Transverse colon (tissue), 4 donors: ENCODE measurements around the gene HSPA1B. TPM values are rescaled to one million over a fixed set of nuclear protein-coding genes. Genes with fewer than 3 reads are reported as not detected.
"Not testable (repeated sequence)": the region's sequence is repeated elsewhere in the genome, so short reads cannot be mapped to it uniquely, and the experiment has no call there.

Source experiments
- DNase-seq: peaks from one replicate; pipeline ENCODE4 v3.0.0-alpha.2; 2019
- H3K27ac ChIP-seq, 4 donors: fragments of 200-600 bp; sonication (generic); 2 replicates each; pipeline ENCODE4 v1.5.1; 2016 to 2018; ENCODE audit warnings: inconsistent platforms in 4 of 4
- H3K27me3 ChIP-seq: fragments of 200-600 bp; sonication (generic); 2 replicates; pipeline ENCODE4 v1.5.1; 2017; ENCODE audit warnings: inconsistent platforms
- H3K36me3 ChIP-seq, 4 donors: fragments of 200-600 bp; sonication (generic); 2 replicates each; pipeline ENCODE4 v1.5.1; 2017 to 2019; ENCODE audit warnings: inconsistent platforms in 4 of 4
- H3K4me1 ChIP-seq, 4 donors: fragments of 200-600 bp; sonication (generic); 2 replicates each; pipeline ENCODE4 v1.5.1; 2017 to 2020; ENCODE audit warnings: inconsistent platforms in 4 of 4
- H3K4me3 ChIP-seq, 4 donors: fragments of 200-600 bp; sonication (generic); 1 replicate in 1 of 4; 2 replicates in 3 of 4; pipeline versions ENCODE4 v1.5.1 to v1.6.1; 2017 to 2019; ENCODE audit warnings: inconsistent platforms in 4 of 4
- H3K9me3 ChIP-seq, 2 donors: fragments of 200-600 bp; sonication (generic); 2 replicates each; pipeline ENCODE4 v1.5.1; 2017 to 2019; ENCODE audit warnings: inconsistent platforms in 2 of 2
- CTCF ChIP-seq, 5 experiments: fragments of 200-600 bp in 3 of 5; fragments of 450-650 bp in 2 of 5; sonication (generic) in 3 of 5; IDR thresholded peaks; 1 replicate in 2 of 5; 2 replicates in 3 of 5; pipeline ENCODE4 v1.5.1; 2016 to 2017; ENCODE audit warnings: antibody characterized with exemption in 5 of 5, inconsistent platforms in 3 of 5, mild to moderate bottlenecking in 2 of 5, moderate library complexity in 1 of 5
- EP300 ChIP-seq: sonication (generic); formaldehyde crosslinking; IDR thresholded peaks from one replicate; pipeline ENCODE4 v1.6.1; 2017; ENCODE audit warnings: antibody characterized with exemption, low read depth
- POLR2A ChIP-seq: fragments of 450-650 bp; IDR thresholded peaks from one replicate; pipeline ENCODE4 v1.6.1; 2016; ENCODE audit warnings: antibody characterized with exemption, mild to moderate bottlenecking, moderate library complexity
- POLR2AphosphoS5 ChIP-seq, 3 donors: sonication (generic); formaldehyde crosslinking; IDR thresholded peaks; one replicate each; pipeline ENCODE4 v1.6.1; 2016; ENCODE audit warnings: antibody characterized with exemption in 3 of 3
- WGBS, 2 donors: methylation state at CpG; one replicate each; pipeline ENCODE4 v1.1.5; 2018; ENCODE audit warnings: low coverage in 1 of 2; 5-methylcytosine and 5-hydroxymethylcytosine counted together
- in situ Hi-C, 4 donors: fragments of 200-750 bp; cut with MboI; loops; one replicate each; pipeline versions ENCODE4 v1.15.0 to v1.15.1; 2017; ENCODE audit warnings: low sequenced_read_pairs in 3 of 4, low pct_ligation_motif_present in 1 of 4, low pct_unique_long_range_greater_than_20kb in 1 of 4
- intact Hi-C: fragments of 100-400 bp; cut with DNase I; formaldehyde crosslinking; loops from one replicate; pipeline ENCODE4 v1.15.1; 2023; ENCODE audit warnings: low total_unique reads
- total RNA-seq, 4 donors: library from RNA; depleted of rRNA; stranded (reverse); fragments of >200 nt; gene quantifications; one replicate each; pipeline ENCODE4 v1.1.0, GENCODE V29; 2016

The HSPA1B gene
- total RNA-seq, 4 donors from 2014 or later: 104 to 471 (median 278) TPM

DNA sequence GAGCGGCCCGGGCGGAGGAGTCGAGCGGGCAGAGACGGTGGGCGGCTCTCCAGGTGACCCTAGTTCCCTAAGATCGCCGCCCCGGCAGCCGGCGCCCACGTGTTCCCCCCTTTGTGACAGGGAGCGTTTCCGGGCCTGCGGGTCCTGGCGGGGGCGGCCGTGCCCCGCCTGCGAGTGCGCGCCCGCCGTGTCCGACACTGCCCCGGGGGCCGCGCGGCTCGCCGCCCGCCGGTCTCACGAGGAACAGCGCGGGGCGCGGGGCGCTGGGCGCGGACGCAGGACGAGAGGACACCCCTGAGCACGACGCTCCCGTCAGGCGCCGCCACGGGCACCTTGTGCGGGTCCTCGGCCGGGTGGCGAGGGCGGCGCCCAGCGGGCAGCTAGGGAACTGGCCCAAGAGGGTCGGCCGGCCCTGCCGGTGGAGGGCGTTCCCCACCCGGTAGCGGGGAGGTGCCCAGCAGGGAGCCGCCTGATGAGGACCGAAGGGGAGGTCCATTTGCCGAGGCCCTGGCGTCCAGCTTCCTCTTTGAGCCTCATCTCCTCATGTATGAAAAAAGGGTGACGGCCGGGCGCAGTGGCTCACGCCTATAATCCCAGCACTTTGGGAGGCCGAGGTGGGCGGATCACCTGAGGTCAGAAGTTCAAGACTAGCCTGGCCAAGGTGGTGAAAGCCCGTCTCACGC lies 31.8 kb upstream of the HSPA1B start, which contains the start of gene VARS1:
Gene VARS1 (minus strand): TSS at position 137 of the 683 bp plus-strand sequence. CDS start 535 bp downstream, outside the sequence.
- Histone ChIP-seq H3K27ac (peak within 1 kb of the TSS; percentile 93 to 97 (median 95)), H3K4me1 (peaks cover 12 to 19% (median 15%) of the 10 kb centered on the region in 4 donors), H3K36me3 (peaks cover 0 to 7% (median 3%) of the 10 kb centered on the region in 4 donors), H3K4me3 (peak within 1 kb of the TSS; percentile 70 to 99 (median 89)), H3K9me3 (no peaks in the 10 kb centered on the region), H3K27me3 (no peaks in the 10 kb centered on the region)
- 1% methylated on average over 23 of the region's 75 CpGs; no CpG with 5 or more reads in 1 of the 2 donors for WGBS, 2 donors
- peak; percentile 96 for DNase-seq
- in situ Hi-C loops (no loop called here), intact Hi-C loops (no loop called here)
- no peak for TF ChIP-seq EP300
- TF ChIP-seq POLR2AphosphoS5 (IDR thresholded peaks at IDR 0.05): peak; percentile 29 to 61 (median 59)
- TF ChIP-seq POLR2A: peak; percentile 44
- TF ChIP-seq CTCF (IDR thresholded peaks at IDR 0.05): peak; percentile 67 to 94 (median 77)

DNA sequence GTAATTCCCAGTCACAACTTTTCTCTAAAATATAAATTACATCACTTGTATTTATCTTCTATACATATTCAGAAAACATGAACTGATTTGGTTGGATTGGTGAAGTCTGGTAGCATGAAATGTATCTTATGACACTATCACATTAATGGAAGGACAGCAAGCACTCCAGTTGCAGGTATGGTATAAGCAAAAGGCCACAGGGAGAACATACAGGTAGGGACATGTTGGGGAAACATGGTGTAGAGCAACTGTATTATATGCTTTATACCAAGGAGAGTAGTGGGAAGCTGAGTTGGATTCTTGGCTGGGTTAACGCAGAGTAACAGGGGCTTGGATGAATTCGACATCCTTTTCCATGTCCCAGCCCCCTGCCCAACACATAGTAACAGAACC lies 30.5 kb upstream of the HSPA1B start:
- peak overlapping the region; percentile 93 to 97 (median 95) for H3K27ac ChIP-seq
- H3K27me3 ChIP-seq: no peaks in the 10 kb centered on the region
- peaks cover 12 to 19% (median 15%) of the 10 kb centered on the region in 4 donors for H3K4me1 ChIP-seq
- intact Hi-C loops: no loop called here
- TF ChIP-seq CTCF (IDR thresholded peaks at IDR 0.05): no peak
- no peak for TF ChIP-seq EP300
- TF ChIP-seq POLR2A: no peak
- no peak for TF ChIP-seq POLR2AphosphoS5 (IDR thresholded peaks at IDR 0.05)
- WGBS, 2 donors: 87 to 93% methylated on average over 2 of the region's 2 CpGs
- in situ Hi-C loops: no loop called here
- DNase-seq: no peak
- no peak overlapping the region for H3K4me3 ChIP-seq
- H3K9me3 ChIP-seq: no peaks in the 10 kb centered on the region
- H3K36me3 ChIP-seq: peaks cover 0 to 4% (median 1%) of the 10 kb centered on the region in 4 donors

DNA sequence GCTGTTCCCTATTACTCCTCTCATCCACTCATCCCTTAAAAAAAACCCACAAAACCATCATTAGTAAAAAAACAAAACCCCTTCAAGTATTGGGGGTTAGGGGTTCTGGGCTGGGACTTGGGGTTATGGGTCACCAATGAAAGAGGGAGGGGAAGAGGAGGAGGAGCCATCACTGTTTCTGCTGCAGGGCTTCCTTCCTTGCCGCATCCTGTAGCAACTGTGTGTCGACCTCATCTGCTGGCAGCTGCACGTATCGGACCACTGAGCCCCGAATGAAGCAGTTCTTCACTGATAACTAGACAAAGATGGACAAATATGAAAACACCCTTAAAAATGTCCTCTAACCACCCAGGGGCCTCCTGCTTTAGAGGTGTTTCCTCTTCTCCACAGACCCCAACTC lies 29.9 kb upstream of the HSPA1B start:
- intact Hi-C loops (no loop called here), in situ Hi-C loops (no loop called here)
- Histone ChIP-seq H3K27ac (peak overlapping the region; percentile 26 to 95 (median 68)), H3K4me3 (no peak overlapping the region), H3K4me1 (peaks cover 12 to 19% (median 15%) of the 10 kb centered on the region in 4 donors), H3K27me3 (no peaks in the 10 kb centered on the region), H3K36me3 (no peaks in the 10 kb centered on the region), H3K9me3 (no peaks in the 10 kb centered on the region)
- DNase-seq: peak; percentile 28
- TF ChIP-seq POLR2AphosphoS5 (IDR thresholded peaks at IDR 0.05) (no peak), EP300 (no peak), CTCF (IDR thresholded peaks at IDR 0.05) (no peak), POLR2A (no peak)
- WGBS, 2 donors: 63% methylated on average over 5 of the region's 5 CpGs; no CpG with 5 or more reads in 1 of the 2 donors

DNA sequence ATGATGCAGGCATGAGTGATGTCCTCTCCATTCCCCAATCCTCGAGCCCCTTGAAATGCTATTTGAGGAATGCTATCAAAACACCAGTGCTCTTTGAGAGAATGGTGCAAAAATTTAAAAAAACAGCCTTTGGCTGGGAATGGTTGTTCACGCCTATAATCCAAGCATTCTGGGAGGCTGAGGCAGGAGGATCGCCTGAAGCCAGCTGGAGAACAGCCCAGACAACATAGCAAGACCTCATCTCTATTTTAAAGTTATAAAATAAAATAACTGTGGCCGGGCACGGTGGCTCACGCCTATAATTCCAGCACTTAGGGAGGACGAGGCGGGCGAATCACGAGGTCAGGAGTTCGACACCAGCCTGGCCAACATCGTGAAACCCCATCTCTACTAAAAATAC lies 27.8 kb upstream of the HSPA1B start:
- Histone ChIP-seq H3K9me3 (no peaks in the 10 kb centered on the region), H3K27ac (no peak overlapping the region), H3K4me3 (no peak overlapping the region), H3K36me3 (peaks cover 0 to 3% (median 0%) of the 10 kb centered on the region in 4 donors), H3K4me1 (peaks cover 6 to 9% (median 7%) of the 10 kb centered on the region in 4 donors), H3K27me3 (no peaks in the 10 kb centered on the region)
- no peak for TF ChIP-seq POLR2AphosphoS5 (IDR thresholded peaks at IDR 0.05)
- no peak for TF ChIP-seq CTCF (IDR thresholded peaks at IDR 0.05)
- no peak for TF ChIP-seq POLR2A
- no peak for TF ChIP-seq EP300
- no peak for DNase-seq
- intact Hi-C loops (no loop called here), in situ Hi-C loops (no loop called here)
- 70 to 88% methylated on average over 3 to 12 of the region's 12 CpGs for WGBS, 2 donors

GRCh38 chr6:31801031-31801927 lies 26.3 kb upstream of the HSPA1B start:
- H3K27ac ChIP-seq, H3K9me3 ChIP-seq, H3K27me3 ChIP-seq, DNase-seq, intact Hi-C loops, in situ Hi-C loops, H3K36me3 ChIP-seq, H3K4me3 ChIP-seq: not testable (repeated sequence)
- peaks cover 6 to 17% (median 10%) of the 10 kb centered on the region in 4 donors for H3K4me1 ChIP-seq
- 88 to 93% methylated on average over 8 of the region's 8 CpGs for WGBS, 2 donors
